Spleen (tissue), 11 donors: ENCODE data around the gene TMED9. TPM values are rescaled to one million over a fixed set of nuclear protein-coding genes. Genes with fewer than 3 reads are reported as not detected.

Source experiments
- DNase-seq: peaks from one replicate; pipeline ENCODE4 v3.0.0-alpha.2; 2020
- H3K27ac ChIP-seq, 8 donors: fragments of 200-600 bp; sonication (generic) in 7 of 8; 1 replicate in 4 of 8; 2 replicates in 4 of 8; pipeline versions ENCODE4 v1.5.0 to v1.8.0; 2016 to 2021; ENCODE audit warnings: inconsistent platforms in 4 of 8, mild to moderate bottlenecking in 4 of 8, moderate library complexity in 1 of 8
- H3K27me3 ChIP-seq, 7 donors: fragments of 200-600 bp; sonication (generic) in 6 of 7; replicated peaks in 1 of 7; 1 replicate in 4 of 7; 2 replicates in 3 of 7; pipeline versions ENCODE4 v1.5.0 to v1.8.0; 2016 to 2021; ENCODE audit warnings: inconsistent platforms in 3 of 7, mild to moderate bottlenecking in 1 of 7
- H3K36me3 ChIP-seq, 6 donors: fragments of 200-600 bp; sonication (generic) in 5 of 6; 1 replicate in 4 of 6; 2 replicates in 2 of 6; pipeline versions ENCODE4 v1.5.0 to v1.8.0; 2016 to 2021; ENCODE audit warnings: inconsistent platforms in 2 of 6
- H3K4me1 ChIP-seq, 6 donors: fragments of 200-600 bp; sonication (generic) in 5 of 6; 1 replicate in 3 of 6; 2 replicates in 3 of 6; pipeline versions ENCODE4 v1.5.0 to v1.8.0; 2016 to 2021; ENCODE audit warnings: inconsistent platforms in 3 of 6
- H3K4me3 ChIP-seq, 8 donors: fragments of 200-600 bp; sonication (generic) in 7 of 8; 1 replicate in 4 of 8; 2 replicates in 4 of 8; pipeline versions ENCODE4 v1.5.0 to v1.8.0; 2016 to 2021; ENCODE audit warnings: inconsistent platforms in 4 of 8, mild to moderate bottlenecking in 4 of 8, moderate library complexity in 2 of 8
- H3K9me3 ChIP-seq, 8 donors: fragments of 200-600 bp; sonication (generic) in 7 of 8; 1 replicate in 4 of 8; 2 replicates in 4 of 8; pipeline versions ENCODE4 v1.5.0 to v1.8.0; 2016 to 2021; ENCODE audit warnings: inconsistent platforms in 4 of 8
- POLR2A ChIP-seq, 3 donors: fragments of 450-650 bp; IDR thresholded peaks; one replicate each; pipeline ENCODE4 v1.5.1; 2017; ENCODE audit warnings: antibody characterized with exemption in 3 of 3, mild to moderate bottlenecking in 1 of 3
- POLR2AphosphoS5 ChIP-seq, 3 donors: sonication (generic); formaldehyde crosslinking; IDR thresholded peaks; one replicate each; pipeline ENCODE4 v1.5.1; 2017; ENCODE audit warnings: antibody characterized with exemption in 3 of 3
- WGBS, 5 donors: extraction: QIAGEN DNeasy Blood & Tissue Kit in 3 of 5; methylation state at CpG; one replicate each; pipeline versions ENCODE4 v1.1.5 to v1.1.7; 2013 to 2018; 5-methylcytosine and 5-hydroxymethylcytosine counted together
- intact Hi-C: fragments of 100-400 bp; cut with DNase I; formaldehyde crosslinking; loops from one replicate; pipeline ENCODE4 v1.15.0; 2023; ENCODE audit warnings: low total_unique reads
- polyA plus RNA-seq, 3 donors: library from polyadenylated mRNA; stranded (reverse); fragments of 200-250 nt; gene quantifications; one replicate each; pipeline ENCODE4 v1.2.1, GENCODE V29; 2013
- total RNA-seq, 7 donors: library from RNA; depleted of rRNA in 3 of 7; stranded (reverse); fragments of >200 nt in 3 of 7; fragmentation: NEBNext Ultra II Directional in 4 of 7; extraction: Animal tissue kit (Norgen Biotek cat#: 25700) in 4 of 7; gene quantifications; one replicate each; pipeline versions ENCODE4 v1.1.0 to v1.2.1, GENCODE V29; 2016 to 2021
- TF ChIP-seq, protein P1 (sequence below), 11 experiments: fragments of 200-600 bp in 7 of 11; fragments of 450-650 bp in 4 of 11; sonication (generic) in 4 of 11; IDR thresholded peaks in 8 of 11; conservative IDR thresholded peaks in 3 of 11; 1 replicate in 7 of 11; 2 replicates in 4 of 11; pipeline versions ENCODE4 v1.4.0 to v1.8.0; 2016 to 2021; ENCODE audit warnings: antibody characterized with exemption in 11 of 11, inconsistent platforms in 4 of 11, mild to moderate bottlenecking in 1 of 11
- donor health status: healthy with polysubstance abuse.
- donor health status: DM: no; HTN: no; CAD: no; lungs with moderate emphysema.
- donor health status: DM: no; HTN: no; CAD: no.
- donor health status: Bipolar disorder and iron deficiency.
- donor health status: healthy.
- donor health status: DM: no; HTN: no; CAD: no.
- donor health status: DM: yes; HTN: yes; CAD: no.

Gene TMED9
- total and polyA plus RNA-seq, 10 donors, result 52.6 to 126 (median 98.2) TPM

DNA sequence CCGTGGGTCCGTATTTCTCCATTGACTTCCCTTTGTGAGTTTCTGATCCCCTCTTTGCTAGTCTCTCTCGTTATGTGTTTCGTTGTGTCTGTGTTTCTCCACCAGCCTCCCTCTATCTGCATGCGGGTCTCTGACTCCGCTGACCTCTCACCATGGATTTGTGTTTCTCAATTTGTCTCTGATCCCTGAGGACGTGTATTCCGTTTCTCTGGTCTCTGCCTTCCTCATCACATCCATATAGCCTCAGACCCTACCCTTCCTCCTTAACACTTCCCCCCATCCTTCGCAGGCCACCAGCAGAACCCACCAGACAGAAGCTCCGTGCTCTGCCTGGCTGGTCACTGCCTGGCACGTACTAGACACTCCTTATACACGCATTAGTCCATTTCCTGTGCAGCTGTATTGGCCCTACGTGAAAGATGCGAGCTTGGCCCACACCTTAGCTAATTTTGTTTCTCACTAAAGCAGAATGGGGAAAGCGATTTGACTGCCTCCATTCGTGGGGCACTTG is 8.6 kb downstream of the TMED9 start:
- DNase-seq, result no peak
- WGBS, 5 donors, result 3 to 7% (median 4%) methylated on average over 16 of the region's 16 CpGs
- TF ChIP-seq POLR2A (IDR thresholded peaks at IDR 0.05), result no peak
- no peak for TF ChIP-seq POLR2AphosphoS5 (IDR thresholded peaks at IDR 0.05)
- TF ChIP-seq, protein P1, sequence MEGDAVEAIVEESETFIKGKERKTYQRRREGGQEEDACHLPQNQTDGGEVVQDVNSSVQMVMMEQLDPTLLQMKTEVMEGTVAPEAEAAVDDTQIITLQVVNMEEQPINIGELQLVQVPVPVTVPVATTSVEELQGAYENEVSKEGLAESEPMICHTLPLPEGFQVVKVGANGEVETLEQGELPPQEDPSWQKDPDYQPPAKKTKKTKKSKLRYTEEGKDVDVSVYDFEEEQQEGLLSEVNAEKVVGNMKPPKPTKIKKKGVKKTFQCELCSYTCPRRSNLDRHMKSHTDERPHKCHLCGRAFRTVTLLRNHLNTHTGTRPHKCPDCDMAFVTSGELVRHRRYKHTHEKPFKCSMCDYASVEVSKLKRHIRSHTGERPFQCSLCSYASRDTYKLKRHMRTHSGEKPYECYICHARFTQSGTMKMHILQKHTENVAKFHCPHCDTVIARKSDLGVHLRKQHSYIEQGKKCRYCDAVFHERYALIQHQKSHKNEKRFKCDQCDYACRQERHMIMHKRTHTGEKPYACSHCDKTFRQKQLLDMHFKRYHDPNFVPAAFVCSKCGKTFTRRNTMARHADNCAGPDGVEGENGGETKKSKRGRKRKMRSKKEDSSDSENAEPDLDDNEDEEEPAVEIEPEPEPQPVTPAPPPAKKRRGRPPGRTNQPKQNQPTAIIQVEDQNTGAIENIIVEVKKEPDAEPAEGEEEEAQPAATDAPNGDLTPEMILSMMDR (IDR thresholded peaks at IDR 0.05 in 8 of 11, conservative IDR thresholded peaks at IDR 0.05 in 3 of 11), result no peak
- H3K36me3 ChIP-seq, result peaks cover 0 to 41% (median 14%) of the 10 kb centered on the region in 6 donors
- H3K4me3 ChIP-seq, result peak overlapping the region; percentile 73 to 94 (median 82)
- intact Hi-C loops, result loop anchor here (10.0 kb wide), 1 partner anchor 464 kb away; no protein-coding TSS in a partner anchor
- peak overlapping the region in 7 of 8 donors; percentile 77 to 93 (median 91) for H3K27ac ChIP-seq
- H3K9me3 ChIP-seq, result no peaks in the 10 kb centered on the region
- no peaks in the 10 kb centered on the region for H3K27me3 ChIP-seq
- peaks cover 0 to 48% (median 29%) of the 10 kb centered on the region in 6 donors for H3K4me1 ChIP-seq

DNA sequence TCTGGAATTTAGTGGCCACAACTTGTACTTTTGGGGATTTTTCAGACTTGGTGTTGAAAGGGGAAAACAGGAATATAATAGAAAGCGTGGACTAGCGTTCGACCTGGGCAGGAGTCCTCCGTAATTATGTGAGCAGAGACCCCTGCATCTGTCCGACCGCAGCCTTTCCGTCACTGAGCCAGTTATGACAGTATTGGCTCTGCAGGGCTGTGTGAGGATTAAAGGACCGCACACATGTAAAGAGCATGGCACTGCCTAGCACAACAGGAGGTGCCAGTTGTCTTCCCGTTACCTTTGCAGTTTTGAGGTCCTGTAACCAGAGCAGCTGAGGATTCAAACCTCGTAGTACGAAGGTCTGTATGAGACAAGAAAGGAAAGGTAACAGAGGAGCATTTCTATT is 9.1 kb downstream of the TMED9 start:
- Histone ChIP-seq H3K36me3 (peaks cover 0 to 41% (median 12%) of the 10 kb centered on the region in 6 donors), H3K4me3 (peak overlapping the region in 4 of 8 donors; percentile 80 to 94 (median 88)), H3K27me3 (no peaks in the 10 kb centered on the region), H3K27ac (peak overlapping the region in 5 of 8 donors; percentile 85 to 93 (median 92)), H3K9me3 (no peaks in the 10 kb centered on the region), H3K4me1 (peaks cover 0 to 47% (median 29%) of the 10 kb centered on the region in 6 donors)
- intact Hi-C loops, result loop anchor here (10.0 kb wide), 1 partner anchor 464 kb away; no protein-coding TSS in a partner anchor
- DNase-seq, result no peak
- no peak for TF ChIP-seq POLR2AphosphoS5 (IDR thresholded peaks at IDR 0.05)
- TF ChIP-seq, protein P1 (IDR thresholded peaks at IDR 0.05 in 8 of 11, conservative IDR thresholded peaks at IDR 0.05 in 3 of 11), result no peak
- no peak for TF ChIP-seq POLR2A (IDR thresholded peaks at IDR 0.05)
- WGBS, 5 donors, result 94 to 97% (median 96%) methylated on average over 11 of the region's 11 CpGs

GRCh38 chr5:177601577-177602457 is 9.8 kb downstream of the TMED9 start:
- no peak for DNase-seq
- H3K4me1 ChIP-seq, result peaks cover 0 to 49% (median 31%) of the 10 kb centered on the region in 6 donors
- WGBS, 5 donors, result 87 to 95% (median 93%) methylated on average over 9 to 13 of the region's 13 CpGs
- H3K27me3 ChIP-seq, result no peaks in the 10 kb centered on the region
- H3K36me3 ChIP-seq, result peaks cover 0 to 35% (median 6%) of the 10 kb centered on the region in 6 donors
- H3K27ac ChIP-seq, result no peak overlapping the region
- intact Hi-C loops, result loop anchor here (10.0 kb wide), 1 partner anchor 463 kb away; no protein-coding TSS in a partner anchor
- H3K4me3 ChIP-seq, result peak overlapping the region in 1 of 8 donors; percentile 94
- TF ChIP-seq, protein P1 (IDR thresholded peaks at IDR 0.05 in 8 of 11, conservative IDR thresholded peaks at IDR 0.05 in 3 of 11), result no peak
- no peak for TF ChIP-seq POLR2AphosphoS5 (IDR thresholded peaks at IDR 0.05)
- no peak for TF ChIP-seq POLR2A (IDR thresholded peaks at IDR 0.05)
- H3K9me3 ChIP-seq, result no peaks in the 10 kb centered on the region

GRCh38 chr5:177602458-177602830 is 10.4 kb downstream of the TMED9 start:
- no peak for DNase-seq
- WGBS, 5 donors, result 85 to 96% (median 90%) methylated on average over 4 of the region's 4 CpGs
- Histone ChIP-seq H3K27me3 (no peaks in the 10 kb centered on the region), H3K27ac (no peak overlapping the region), H3K9me3 (no peaks in the 10 kb centered on the region), H3K36me3 (peaks cover 0 to 32% (median 6%) of the 10 kb centered on the region in 6 donors), H3K4me3 (no peak overlapping the region), H3K4me1 (peaks cover 4 to 55% (median 37%) of the 10 kb centered on the region in 6 donors)
- intact Hi-C loops, result loop anchor here (10.0 kb wide), 1 partner anchor 462 kb away; no protein-coding TSS in a partner anchor
- TF ChIP-seq, protein P1 (IDR thresholded peaks at IDR 0.05 in 8 of 11, conservative IDR thresholded peaks at IDR 0.05 in 3 of 11), result no peak
- TF ChIP-seq POLR2AphosphoS5 (IDR thresholded peaks at IDR 0.05) (no peak), POLR2A (IDR thresholded peaks at IDR 0.05) (no peak)
